ENCODE results near the gene DUSP18.
A peak's percentile ranks its signal among the peaks of the same experiment; 100 is the strongest.

DUSP18 gene

GRCh38 chr22:30675436-30675835 is 7.8 kb upstream of the DUSP18 start:
- DNase-seq (ENCODE audit: low read depth) = no peak
- TF ChIP-seq, protein P1, sequence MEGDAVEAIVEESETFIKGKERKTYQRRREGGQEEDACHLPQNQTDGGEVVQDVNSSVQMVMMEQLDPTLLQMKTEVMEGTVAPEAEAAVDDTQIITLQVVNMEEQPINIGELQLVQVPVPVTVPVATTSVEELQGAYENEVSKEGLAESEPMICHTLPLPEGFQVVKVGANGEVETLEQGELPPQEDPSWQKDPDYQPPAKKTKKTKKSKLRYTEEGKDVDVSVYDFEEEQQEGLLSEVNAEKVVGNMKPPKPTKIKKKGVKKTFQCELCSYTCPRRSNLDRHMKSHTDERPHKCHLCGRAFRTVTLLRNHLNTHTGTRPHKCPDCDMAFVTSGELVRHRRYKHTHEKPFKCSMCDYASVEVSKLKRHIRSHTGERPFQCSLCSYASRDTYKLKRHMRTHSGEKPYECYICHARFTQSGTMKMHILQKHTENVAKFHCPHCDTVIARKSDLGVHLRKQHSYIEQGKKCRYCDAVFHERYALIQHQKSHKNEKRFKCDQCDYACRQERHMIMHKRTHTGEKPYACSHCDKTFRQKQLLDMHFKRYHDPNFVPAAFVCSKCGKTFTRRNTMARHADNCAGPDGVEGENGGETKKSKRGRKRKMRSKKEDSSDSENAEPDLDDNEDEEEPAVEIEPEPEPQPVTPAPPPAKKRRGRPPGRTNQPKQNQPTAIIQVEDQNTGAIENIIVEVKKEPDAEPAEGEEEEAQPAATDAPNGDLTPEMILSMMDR (IDR thresholded peaks at IDR 0.05; ENCODE audit: control insufficient read depth, extremely low read depth, insufficient read depth) = no peak
- H3K4me3 ChIP-seq (ENCODE audit: low read depth, low read length) = no peak overlapping the region

GRCh38 chr22:30674482-30674881 is 6.8 kb upstream of the DUSP18 start:
- TF ChIP-seq, protein P1 (IDR thresholded peaks at IDR 0.05; ENCODE audit: control insufficient read depth, extremely low read depth, insufficient read depth) = no peak
- no peak for DNase-seq (ENCODE audit: low read depth)
- no peak overlapping the region for H3K4me3 ChIP-seq (ENCODE audit: low read depth, low read length)

GRCh38 chr22:30673136-30673535 is 5.5 kb upstream of the DUSP18 start:
- TF ChIP-seq, protein P1 (IDR thresholded peaks at IDR 0.05; ENCODE audit: control insufficient read depth, extremely low read depth, insufficient read depth) = no peak
- no peak for DNase-seq (ENCODE audit: low read depth)
- H3K4me3 ChIP-seq (ENCODE audit: low read depth, low read length) = no peak overlapping the region

DNA sequence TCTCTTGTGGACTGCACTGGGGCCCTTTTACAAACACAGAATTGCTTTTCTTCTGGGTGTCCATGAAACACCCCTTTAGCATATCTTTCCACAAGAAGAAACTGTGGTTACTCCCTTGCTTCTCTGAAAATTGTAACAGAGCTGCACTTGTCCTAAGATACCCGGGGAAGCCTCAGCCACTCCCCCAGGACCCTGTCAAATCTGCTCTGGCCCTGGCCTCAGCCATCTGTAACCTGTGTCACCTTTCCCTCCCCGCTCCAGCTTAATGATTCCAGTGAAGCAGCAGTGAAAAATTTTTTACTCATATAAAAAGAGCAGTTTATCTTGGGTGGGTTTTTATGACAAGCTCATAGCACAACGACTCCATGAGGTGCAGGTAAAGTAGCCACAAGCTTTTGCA is 3.4 kb upstream of the DUSP18 start:
- TF ChIP-seq, protein P1 (IDR thresholded peaks at IDR 0.05; ENCODE audit: control insufficient read depth, extremely low read depth, insufficient read depth) = no peak
- H3K4me3 ChIP-seq (ENCODE audit: low read depth, low read length) = no peak overlapping the region
- no peak for DNase-seq (ENCODE audit: low read depth)

GRCh38 chr22:30668386-30668710 is 673 bp upstream of the DUSP18 start:
- TF ChIP-seq, protein P1 (IDR thresholded peaks at IDR 0.05; ENCODE audit: control insufficient read depth, extremely low read depth, insufficient read depth) = no peak
- no peak for DNase-seq (ENCODE audit: low read depth)
- H3K4me3 ChIP-seq (ENCODE audit: low read depth, low read length) = peak overlapping the region; percentile 60

GRCh38 chr22:30667107-30667493 is 575 bp downstream of the DUSP18 start:
- TF ChIP-seq, protein P1 (IDR thresholded peaks at IDR 0.05; ENCODE audit: control insufficient read depth, extremely low read depth, insufficient read depth) = no peak
- peak overlapping the region; percentile 60 for H3K4me3 ChIP-seq (ENCODE audit: low read depth, low read length)

GRCh38 chr22:30665786-30666185 is 1.9 kb downstream of the DUSP18 start:
- TF ChIP-seq, protein P1 (IDR thresholded peaks at IDR 0.05; ENCODE audit: control insufficient read depth, extremely low read depth, insufficient read depth) = no peak
- H3K4me3 ChIP-seq (ENCODE audit: low read depth, low read length) = no peak overlapping the region
- no peak for DNase-seq (ENCODE audit: low read depth)

More at GRCh38 chr22:30667107-30667493, 575 bp downstream of the DUSP18 start:
- DNase-seq (ENCODE audit: low read depth) = no peak

Measured in LNCaP clone FGC (cell line).